Measurements from ENCODE around the gene GREB1. TPM values are rescaled to one million over a fixed set of nuclear protein-coding genes. Genes with fewer than 3 reads are reported as not detected.

GREB1 gene
- polyA plus RNA-seq, 1 experiment, result 0.12 TPM

DNA sequence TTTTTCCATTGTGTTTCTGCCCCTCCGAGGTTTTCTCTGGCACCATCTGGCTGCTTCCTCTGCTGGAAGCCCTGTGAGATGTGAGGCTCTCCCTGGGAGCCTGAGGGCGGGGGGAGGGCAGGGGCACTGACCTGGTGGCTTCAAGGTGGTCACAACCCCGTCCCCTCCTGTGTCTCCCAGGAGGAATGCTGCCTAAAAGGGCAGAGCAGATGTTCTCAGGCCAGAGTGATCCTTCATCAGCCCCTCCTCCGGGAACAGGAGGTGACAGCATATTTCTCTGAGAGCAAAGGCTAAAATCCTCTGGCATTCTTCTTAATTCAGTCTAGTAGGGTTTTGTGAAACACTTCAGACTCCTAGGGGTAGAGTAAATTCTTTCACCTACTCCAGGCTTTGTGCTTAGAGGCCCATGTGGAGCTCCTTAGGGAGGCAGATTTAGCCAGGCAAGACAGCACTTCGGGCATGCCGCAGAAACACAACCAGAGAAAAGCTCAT lies 18.3 kb upstream of the GREB1 start:
- POLR2A ChIA-PET, result interaction anchor here (0.7 kb wide), 2 partner anchors 24 to 298 kb away, joined by 4 to 5 read pairs; no protein-coding TSS in a partner anchor
- Histone ChIP-seq H3K4me3 (ENCODE audit: low read depth, low read length) (no peak overlapping the region), H3K9me3 (ENCODE audit: control insufficient read depth, insufficient read depth, low read length) (no peaks in the 10 kb centered on the region; the same call in 1 of the 2 replicates), H3K27me3 (ENCODE audit: control insufficient read depth, insufficient read depth, low read length) (peaks cover 17% of the 10 kb centered on the region), H3K27ac (ENCODE audit: low read depth, low read length) (no peak overlapping the region)
- TF ChIP-seq, protein P1, sequence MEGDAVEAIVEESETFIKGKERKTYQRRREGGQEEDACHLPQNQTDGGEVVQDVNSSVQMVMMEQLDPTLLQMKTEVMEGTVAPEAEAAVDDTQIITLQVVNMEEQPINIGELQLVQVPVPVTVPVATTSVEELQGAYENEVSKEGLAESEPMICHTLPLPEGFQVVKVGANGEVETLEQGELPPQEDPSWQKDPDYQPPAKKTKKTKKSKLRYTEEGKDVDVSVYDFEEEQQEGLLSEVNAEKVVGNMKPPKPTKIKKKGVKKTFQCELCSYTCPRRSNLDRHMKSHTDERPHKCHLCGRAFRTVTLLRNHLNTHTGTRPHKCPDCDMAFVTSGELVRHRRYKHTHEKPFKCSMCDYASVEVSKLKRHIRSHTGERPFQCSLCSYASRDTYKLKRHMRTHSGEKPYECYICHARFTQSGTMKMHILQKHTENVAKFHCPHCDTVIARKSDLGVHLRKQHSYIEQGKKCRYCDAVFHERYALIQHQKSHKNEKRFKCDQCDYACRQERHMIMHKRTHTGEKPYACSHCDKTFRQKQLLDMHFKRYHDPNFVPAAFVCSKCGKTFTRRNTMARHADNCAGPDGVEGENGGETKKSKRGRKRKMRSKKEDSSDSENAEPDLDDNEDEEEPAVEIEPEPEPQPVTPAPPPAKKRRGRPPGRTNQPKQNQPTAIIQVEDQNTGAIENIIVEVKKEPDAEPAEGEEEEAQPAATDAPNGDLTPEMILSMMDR (IDR thresholded peaks at IDR 0.05; ENCODE audit: low read depth, low read length), result no peak
- no peak for DNase-seq (ENCODE audit: low read depth, low spot score)
- CTCF ChIA-PET, result interaction anchor here (1.5 kb wide), 1 partner anchor 68 kb away, joined by 3 read pairs; no protein-coding TSS in a partner anchor

DNA sequence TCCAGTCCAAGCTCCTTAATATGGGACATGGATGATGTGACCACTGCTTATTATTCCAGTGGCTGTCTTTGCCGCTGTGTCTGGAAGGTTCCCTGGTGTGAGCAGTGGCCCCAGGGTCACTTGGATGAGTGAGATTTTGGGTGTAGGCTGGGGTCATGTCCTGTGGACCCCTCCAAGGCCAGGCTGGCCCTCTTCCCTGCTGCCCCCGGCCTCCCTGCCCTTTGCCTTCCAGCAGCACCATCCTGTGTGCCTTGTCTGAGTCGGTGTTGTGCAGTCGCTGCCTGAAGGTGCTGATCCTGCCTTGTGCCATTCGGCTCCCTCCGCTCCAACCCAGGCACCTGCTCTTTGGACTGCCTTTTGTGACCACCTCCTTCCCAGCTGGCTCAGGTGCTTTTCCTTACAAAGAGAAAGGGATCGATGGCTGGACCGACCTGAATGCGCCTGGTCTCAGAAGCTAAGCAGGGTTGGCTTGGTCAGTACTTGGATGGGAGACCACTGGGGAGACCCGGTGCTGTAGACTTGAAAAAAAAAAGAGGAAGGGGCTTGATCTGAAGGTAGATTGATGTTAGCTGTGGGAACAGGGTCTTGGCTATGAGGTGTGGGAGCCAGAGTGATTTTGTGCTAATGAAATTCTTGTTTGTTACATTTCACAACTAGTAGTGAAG lies 16.7 kb upstream of the GREB1 start:
- Histone ChIP-seq H3K27me3 (ENCODE audit: control insufficient read depth, insufficient read depth, low read length) (peaks cover 13% of the 10 kb centered on the region), H3K27ac (ENCODE audit: low read depth, low read length) (no peak overlapping the region), H3K9me3 (ENCODE audit: control insufficient read depth, insufficient read depth, low read length) (no peaks in the 10 kb centered on the region; the same call in 1 of the 2 replicates), H3K4me3 (ENCODE audit: low read depth, low read length) (no peak overlapping the region)
- no peak for DNase-seq (ENCODE audit: low read depth, low spot score)
- TF ChIP-seq, protein P1 (IDR thresholded peaks at IDR 0.05; ENCODE audit: low read depth, low read length), result no peak
- ChIA-PET CTCF (interaction anchor here (1.5 kb wide), 1 partner anchor 66 kb away, joined by 3 read pairs; no protein-coding TSS in a partner anchor), POLR2A (no interaction called here)

DNA sequence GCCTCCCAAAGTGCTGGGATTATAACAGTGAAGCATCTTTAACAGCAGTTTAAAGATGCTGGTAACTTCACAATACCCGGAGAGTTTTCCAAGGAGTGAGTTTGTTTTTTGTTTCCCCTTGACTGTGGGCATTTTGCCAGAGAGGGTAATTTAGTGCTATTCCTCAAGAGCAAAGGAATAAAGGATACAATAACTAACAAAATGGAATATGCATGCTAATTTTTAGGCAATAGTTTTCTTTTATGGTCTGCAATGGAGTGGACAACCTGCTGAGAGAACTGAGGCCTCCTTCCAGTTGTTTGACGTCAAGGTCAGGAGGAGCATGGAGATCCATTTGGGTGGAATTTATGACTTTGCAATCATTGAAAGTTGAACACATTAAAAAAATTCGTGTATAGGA lies 15.9 kb upstream of the GREB1 start:
- Histone ChIP-seq H3K9me3 (ENCODE audit: control insufficient read depth, insufficient read depth, low read length) (no peaks in the 10 kb centered on the region; the same call in 1 of the 2 replicates), H3K27me3 (ENCODE audit: control insufficient read depth, insufficient read depth, low read length) (peaks cover 13% of the 10 kb centered on the region), H3K4me3 (ENCODE audit: low read depth, low read length) (no peak overlapping the region), H3K27ac (ENCODE audit: low read depth, low read length) (no peak overlapping the region)
- POLR2A ChIA-PET, result no interaction called here
- TF ChIP-seq, protein P1 (IDR thresholded peaks at IDR 0.05; ENCODE audit: low read depth, low read length), result no peak
- CTCF ChIA-PET, result no interaction called here
- DNase-seq (ENCODE audit: low read depth, low spot score), result no peak

DNA sequence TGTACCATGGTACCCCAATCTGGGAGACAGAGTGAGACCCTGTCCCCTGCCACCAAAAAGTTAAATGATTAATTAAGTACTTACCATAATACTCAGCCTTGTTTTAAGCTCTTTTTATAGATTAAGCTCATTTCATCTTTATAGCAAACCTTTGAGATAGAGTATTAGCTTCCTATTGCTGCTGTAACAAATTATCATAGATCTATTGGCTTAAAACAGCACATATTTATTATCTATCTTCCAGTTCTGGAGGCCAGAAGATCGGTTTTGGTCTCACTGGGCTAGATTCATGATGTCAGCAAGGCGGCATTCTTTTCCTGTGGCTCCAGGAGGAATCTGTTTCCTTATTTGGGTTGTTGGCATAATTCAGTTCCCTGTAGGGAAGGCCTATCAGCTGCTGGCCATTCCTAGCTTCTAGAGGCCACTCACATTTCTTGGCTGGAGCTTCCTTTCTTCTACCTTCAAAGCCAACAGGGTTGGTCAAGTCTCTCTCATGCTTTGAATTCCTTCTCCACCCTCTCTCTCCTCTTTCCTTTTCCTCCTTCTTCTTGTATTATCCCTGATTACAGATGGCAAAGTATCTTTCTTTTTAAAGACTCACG lies 13.7 kb upstream of the GREB1 start:
- TF ChIP-seq, protein P1 (IDR thresholded peaks at IDR 0.05; ENCODE audit: low read depth, low read length), result no peak
- CTCF ChIA-PET, result interaction anchor here (1.2 kb wide), 1 partner anchor 63 kb away, joined by 4 read pairs; no protein-coding TSS in a partner anchor
- Histone ChIP-seq H3K27me3 (ENCODE audit: control insufficient read depth, insufficient read depth, low read length) (peaks cover 8% of the 10 kb centered on the region), H3K9me3 (ENCODE audit: control insufficient read depth, insufficient read depth, low read length) (no peaks in the 10 kb centered on the region; the same call in 1 of the 2 replicates), H3K27ac (ENCODE audit: low read depth, low read length) (no peak overlapping the region), H3K4me3 (ENCODE audit: low read depth, low read length) (no peak overlapping the region)
- no peak for DNase-seq (ENCODE audit: low read depth, low spot score)
- POLR2A ChIA-PET, result no interaction called here

DNA sequence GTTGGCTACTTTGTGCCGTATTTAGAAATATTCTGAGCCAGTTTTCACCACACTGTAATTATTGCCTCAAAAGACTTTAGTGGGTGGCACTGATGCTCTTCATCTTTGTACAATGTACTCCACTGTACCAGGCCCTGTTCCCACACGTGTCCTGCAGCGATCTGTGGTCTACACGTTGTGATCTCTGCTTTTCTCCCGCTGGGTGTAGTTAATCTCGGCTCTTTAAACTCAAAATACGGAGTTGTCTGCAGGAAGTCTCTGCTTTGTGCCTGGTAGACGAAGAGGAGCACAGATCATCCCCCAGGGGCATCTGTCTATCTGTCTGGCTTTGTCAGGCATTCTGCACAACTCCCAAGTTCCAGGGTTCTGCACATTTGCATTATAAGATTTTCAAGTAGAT lies 12.1 kb upstream of the GREB1 start:
- ChIA-PET POLR2A (no interaction called here), CTCF (no interaction called here)
- Histone ChIP-seq H3K9me3 (ENCODE audit: control insufficient read depth, insufficient read depth, low read length) (no peaks in the 10 kb centered on the region; the same call in 1 of the 2 replicates), H3K4me3 (ENCODE audit: low read depth, low read length) (no peak overlapping the region), H3K27me3 (ENCODE audit: control insufficient read depth, insufficient read depth, low read length) (peaks cover 5% of the 10 kb centered on the region), H3K27ac (ENCODE audit: low read depth, low read length) (no peak overlapping the region)
- TF ChIP-seq, protein P1 (IDR thresholded peaks at IDR 0.05; ENCODE audit: low read depth, low read length), result no peak
- DNase-seq (ENCODE audit: low read depth, low spot score), result no peak
